Kidney glomerular epithelial cell (primary cell): ENCODE results near the gene PTPRE.

Experiments
- DNase-seq: peaks from one replicate; lab custom pipeline; 2025; lab: John Stamatoyannopoulos, UW

The PTPRE gene

GRCh38 chr10:128026615-128027300 is 119.9 kb downstream of the PTPRE start:
- DNase-seq, result no peak

DNA sequence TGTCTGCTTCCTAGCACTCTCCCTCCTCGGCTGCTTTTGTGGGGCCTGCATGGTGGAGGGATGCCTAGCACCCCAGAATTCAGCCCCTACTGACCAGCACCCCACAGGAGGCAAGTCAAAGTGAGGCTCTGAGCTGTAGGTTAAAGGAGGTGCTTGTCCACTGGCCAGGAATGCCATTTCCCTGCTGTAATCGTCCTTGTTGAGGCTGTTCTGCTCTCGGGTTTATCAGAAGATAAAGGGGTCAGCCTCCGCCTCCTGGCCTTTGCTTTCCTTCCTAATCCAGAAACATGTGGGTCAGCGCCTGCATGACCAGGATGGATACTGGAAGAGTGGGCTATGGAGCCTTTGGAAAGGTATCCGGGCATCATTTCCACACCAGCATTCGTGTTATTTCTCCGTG is 120.4 kb downstream of the PTPRE start:
- DNase-seq, result no peak

DNA sequence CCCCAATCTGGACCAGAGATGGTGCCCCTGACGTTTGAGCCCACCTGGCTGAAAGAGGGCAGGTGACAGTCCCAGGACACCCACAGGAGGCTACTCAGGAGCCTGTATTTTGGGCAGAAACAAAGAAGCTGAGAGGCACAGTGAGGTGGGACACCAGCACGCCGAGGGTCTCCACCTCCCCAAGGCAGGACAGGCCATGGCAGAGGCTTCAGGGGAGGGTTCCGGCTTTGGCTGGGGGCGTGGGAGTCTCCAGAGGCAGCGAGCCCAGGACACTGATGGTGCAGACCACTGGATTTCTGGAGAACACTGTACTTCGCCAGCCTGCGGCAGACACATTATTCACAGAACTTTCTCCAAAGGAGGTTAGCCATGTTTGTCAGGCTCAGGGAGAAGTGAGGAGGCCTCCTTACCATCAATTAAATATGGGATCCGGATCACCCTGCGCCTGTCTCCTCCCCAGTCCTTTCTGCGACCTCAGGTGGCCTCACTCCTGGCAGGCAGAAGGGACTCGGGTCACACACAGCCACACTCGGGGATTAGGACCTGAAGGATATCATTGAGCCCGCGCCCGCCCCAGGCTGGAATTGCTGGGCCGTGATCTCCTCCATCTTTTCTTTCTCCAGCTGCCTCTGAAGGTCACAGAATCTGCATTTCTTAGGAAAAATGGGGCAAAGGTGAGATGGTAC is 121.1 kb downstream of the PTPRE start:
- no peak for DNase-seq

DNA sequence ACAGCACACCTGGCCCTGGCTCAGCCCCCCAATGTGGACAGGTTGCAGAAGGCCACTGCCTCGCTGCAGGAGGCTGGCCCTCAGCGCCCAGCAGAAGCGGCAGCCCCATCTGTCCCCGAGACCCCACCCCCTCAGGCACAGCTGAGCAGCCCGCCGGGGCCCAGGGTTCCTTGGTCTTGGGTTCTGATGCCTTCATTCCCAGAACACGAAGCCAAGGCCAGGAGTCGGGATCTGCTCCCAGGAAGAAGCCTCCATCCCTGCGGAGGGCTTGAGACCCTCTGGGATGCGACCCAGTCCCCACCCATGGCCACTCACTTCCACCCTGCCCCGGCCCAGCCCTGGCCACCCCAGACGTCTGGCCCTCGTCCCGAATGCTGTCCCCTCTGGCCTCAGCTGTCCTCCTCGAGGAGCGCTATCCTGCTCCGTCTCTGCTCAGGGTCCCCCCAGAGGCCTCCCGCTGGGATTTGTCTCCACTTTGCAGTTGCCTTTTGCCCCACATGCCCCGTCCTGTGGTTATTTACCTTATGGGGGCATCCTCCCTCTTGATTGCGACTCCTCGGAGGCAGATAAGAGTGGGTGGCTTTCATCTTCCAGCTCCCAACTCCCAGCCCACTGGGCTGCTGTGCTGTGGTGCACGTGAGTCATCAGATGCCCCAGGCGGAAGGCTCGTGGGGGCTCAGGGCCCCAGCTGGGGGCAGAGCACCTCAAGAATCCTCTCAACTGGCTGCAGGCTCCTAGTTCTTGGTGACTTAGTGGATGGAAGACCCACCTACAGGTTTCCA is 121.8 kb downstream of the PTPRE start:
- no peak for DNase-seq

GRCh38 chr10:128029290-128029651 is 122.4 kb downstream of the PTPRE start:
- DNase-seq, result no peak

- DNase-seq, result no peak
These were observed 122.9 kb downstream of the PTPRE start for GRCh38 chr10:128029731-128030369.

DNA sequence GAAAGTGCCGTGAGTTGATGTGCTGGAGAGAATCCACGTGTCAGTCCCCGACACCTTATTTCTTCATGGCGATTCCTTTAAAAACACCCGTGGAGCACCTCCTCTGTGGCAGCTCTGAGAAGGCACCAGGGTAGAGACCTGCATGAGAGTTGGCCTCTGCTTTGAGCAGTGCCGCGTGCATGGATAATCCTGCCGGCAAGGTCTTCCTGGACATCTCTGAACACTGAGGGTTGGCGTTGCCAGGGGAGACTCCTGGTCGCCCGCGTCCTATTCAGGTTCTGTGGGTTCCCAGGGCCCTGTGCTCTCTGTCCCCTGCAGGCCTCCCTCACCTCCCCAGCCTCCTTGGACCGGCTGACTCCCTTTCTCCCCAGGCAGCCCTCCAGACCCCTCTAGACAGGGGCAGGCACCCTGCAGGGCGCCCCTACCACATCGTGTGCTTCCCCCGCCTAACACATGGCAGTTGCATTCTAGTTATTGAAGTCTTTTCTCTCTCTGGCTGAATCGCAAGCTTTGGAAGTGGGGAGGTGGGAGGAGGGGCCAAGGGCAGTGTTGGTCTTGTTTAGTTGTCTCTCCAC is 123.7 kb downstream of the PTPRE start:
- no peak for DNase-seq

GRCh38 chr10:128031216-128031615 is 124.3 kb downstream of the PTPRE start:
- DNase-seq, result no peak

GRCh38 chr10:128032466-128032865 is 125.6 kb downstream of the PTPRE start:
- DNase-seq, result no peak

DNA sequence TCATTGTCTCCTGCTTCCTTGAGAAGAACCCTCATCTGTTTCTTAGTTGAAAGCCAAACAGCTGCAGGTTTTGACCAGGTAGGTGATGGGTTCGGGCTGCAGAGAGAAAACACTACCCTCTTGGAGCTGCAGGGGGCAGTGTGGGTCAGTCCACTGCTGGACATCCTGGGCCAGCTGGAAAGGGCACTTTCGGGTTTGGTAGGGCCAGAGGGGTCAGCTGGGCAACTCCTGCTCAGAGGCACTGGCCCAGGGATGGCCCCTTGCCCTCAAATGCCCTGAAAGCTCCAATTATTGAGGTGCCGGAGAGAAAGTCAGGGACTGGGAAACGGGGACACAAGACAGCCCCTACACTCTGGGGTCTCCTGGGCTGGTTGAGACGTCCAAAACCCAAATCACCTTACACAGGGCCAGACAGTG is 128.7 kb downstream of the PTPRE start:
- DNase-seq, result no peak

DNA sequence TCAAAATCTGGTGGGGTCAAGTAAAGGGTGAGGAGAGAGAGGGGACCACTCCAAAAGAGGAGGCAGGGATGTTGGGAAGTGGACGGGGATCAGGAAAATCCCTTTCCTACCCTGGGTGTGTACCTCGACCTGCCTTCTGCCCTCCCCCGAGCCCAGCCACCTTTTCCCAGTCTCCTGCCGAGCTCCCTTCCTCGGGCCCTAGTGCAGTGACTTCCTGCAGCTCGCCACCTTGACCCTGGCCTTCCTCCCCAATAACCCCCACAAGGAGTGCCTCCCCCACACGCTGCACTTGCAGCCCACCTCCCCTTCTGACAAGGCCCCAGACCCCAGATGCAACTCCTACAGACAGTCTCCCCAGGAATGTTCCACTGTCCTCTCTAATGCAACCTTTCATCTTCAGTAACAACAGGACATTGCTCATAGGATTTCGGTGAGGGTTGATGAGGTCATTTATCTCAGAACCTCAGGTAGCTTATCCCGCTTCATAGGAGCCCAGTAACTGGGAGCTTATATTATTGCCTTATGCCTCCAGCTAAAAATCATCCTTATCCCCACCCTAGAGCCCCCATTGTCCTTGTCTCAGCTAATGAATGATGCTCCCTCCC is 129.2 kb downstream of the PTPRE start:
- DNase-seq, result no peak

DNA sequence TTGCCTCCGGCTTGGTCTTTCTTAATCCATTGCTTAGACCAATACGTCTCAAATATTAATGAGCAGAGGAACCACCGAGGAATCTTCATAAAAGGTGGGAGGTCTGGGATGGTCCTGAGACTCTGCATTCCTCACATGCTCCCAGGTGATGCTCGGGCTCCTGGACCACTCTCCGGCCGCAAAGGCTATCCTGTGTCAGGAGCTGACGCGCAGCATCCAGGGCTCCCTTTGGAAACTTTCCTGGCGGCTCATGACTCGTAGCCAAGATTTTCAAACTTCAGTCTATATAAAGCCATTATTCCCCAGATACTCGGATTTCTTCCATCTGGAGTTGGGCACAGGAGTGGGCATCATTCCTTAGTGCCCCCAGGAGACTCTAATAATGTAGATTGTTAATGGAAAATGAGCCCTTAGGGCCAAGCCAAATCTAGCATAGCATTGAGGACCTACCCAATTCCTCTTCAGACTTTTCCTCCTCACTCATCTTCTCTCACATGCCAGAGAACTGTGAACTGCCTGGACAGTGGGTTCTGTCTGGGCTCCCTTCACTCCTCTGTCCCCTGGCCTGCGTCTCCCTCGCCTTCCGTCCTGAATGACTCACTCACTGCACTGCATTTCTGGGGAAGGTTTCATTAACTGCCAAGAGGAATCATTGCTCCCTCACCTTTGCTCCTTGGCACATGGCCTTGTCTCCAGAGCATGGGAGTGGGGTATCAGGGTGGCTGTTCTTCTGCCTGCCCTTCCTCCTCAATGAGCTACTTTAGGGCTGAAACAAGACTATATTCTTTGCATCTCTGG is 130.0 kb downstream of the PTPRE start:
- peak; percentile 27 for DNase-seq

DNA sequence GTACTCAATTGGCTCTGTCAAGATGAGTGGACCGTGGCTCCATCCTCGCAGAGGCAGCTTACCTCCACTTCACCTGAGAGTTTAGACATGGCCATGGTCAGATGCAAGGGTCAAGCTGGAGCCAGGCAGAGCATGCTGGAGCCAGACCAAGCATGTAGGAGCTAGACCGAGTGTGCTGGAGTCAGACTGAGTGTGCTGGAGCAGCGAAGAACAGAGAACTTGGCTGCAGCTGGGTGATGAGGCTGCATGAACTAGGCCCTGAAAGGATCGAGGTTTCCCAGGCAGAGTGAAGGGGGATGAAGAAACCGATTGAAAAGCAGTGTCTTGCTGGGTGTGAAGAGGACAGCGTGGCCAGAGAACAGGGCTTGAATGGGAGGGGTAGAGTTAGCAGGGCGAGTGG is 133.2 kb downstream of the PTPRE start:
- no peak for DNase-seq

- DNase-seq, result no peak
These were observed 133.8 kb downstream of the PTPRE start for GRCh38 chr10:128040681-128041080.

- DNase-seq, result no peak
These were observed 135.3 kb downstream of the PTPRE start for GRCh38 chr10:128042131-128042610.

- DNase-seq, result no peak
These were observed 136.5 kb downstream of the PTPRE start for GRCh38 chr10:128043259-128044045.

DNA sequence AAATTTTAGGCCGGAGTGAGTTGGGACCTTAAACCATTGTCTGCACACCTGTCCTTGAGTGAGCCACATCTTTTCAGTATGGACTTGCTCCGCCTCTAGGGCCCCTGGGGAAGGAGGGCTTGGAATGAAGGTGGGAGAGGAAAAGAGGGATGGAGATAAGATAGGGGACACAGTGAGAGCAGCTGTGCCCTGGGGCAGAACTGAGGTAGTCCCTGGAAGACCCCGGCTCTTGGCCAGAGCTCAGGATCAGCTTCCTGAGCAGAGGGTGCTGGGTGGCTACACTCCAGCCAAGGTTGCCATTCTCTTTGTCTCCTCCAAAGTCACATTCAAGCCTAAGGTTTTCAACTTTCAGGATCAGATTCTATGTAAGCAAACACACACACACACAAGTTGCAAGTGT is 137.3 kb downstream of the PTPRE start:
- DNase-seq, result no peak

DNA sequence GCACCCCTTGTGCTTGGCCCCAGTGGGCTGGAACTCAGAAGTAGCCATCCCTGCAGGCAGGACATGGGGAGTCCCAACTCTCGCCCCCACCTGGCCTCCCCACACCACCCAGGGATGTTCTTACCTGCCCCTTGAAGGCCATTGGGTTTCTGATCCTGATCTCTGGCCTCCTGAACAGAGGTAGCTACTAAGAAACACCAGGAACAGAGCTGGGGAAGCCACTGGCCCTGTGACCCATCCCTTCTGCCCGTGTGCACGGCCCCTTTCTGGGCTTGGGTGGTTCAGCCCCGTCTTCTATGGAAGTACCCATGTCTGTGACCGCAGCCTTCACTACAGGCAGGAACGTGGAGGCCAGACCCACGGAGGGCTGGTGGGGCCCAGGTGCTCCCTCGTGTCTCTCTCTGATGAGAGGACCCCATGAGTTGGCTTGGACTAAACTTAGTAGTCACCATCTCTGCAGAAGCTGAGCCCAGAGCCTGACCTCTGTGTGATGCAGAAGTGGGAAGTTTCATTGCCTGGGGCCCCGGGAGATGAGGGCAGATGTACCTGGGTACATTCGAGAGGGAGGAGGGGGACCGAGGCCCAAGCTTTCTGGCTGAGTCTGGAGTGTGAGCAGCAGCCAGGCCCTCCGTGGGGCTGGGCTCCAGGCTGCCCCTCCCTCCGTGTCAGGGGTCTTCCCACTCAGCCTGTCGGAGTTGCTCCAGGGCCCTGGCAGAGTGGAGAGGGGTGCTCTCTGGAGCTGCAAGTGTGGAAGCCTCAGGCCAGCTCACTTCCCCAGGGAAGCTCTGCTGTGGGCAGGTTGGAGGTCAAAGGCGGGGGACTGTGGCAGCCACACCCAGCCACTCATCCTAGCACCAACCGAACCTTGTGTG is 138.3 kb downstream of the PTPRE start:
- DNase-seq, result no peak

DNA sequence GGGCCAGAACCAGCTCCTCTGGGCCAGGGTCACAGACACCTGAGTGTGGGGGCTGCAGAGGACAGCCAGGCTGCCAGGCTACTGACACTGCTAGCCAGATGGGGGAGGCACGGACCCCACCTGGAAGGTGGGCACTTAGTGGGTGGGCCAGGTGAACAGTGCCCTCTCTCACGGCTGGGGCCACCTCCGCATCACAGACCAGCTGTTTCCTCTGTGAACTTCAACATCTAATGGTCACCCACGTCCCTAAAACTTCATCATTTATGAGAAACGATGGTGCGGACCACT is 138.9 kb downstream of the PTPRE start:
- no peak for DNase-seq
